Measurements from ENCODE around the gene NNMT.

DNA sequence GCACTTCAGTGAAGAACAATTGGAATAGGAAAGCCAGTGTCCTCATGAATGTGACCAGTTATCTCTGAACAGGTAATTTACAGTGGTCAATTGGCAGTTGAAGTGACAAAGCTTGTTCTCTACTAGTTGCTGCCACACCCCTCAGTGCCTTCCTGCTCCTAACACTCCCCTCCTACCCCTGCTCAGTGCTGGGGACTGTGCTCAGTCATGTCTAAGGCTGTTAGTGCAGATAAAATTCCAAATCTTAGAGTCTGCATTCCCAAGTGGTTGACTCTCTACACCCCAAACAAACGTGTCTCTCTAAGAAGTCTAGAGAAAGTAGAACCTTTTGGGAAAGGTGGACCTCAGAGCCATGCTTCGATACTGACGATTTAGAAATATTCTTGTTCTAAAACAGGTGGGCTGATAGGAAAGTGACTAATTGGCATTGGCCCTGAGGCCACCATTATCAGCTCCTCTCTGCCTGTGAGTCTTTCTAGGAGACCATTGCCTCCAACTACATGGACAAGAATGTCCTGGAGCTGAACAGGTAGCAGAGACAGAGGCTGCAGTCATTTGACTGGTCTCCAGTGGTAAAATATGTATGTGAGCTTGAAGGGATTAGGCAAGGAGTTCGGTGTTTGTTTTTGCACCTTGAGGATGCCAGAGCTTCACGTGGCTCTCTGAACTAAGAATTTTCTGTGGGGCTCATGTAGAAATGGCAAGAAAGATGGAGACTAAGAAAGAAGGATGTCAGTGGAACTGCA lies 22.1 kb upstream of the NNMT start:
- TF ChIP-seq, protein P1, sequence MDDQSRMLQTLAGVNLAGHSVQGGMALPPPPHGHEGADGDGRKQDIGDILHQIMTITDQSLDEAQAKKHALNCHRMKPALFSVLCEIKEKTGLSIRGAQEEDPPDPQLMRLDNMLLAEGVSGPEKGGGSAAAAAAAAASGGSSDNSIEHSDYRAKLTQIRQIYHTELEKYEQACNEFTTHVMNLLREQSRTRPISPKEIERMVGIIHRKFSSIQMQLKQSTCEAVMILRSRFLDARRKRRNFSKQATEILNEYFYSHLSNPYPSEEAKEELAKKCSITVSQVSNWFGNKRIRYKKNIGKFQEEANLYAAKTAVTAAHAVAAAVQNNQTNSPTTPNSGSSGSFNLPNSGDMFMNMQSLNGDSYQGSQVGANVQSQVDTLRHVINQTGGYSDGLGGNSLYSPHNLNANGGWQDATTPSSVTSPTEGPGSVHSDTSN (IDR thresholded peaks at IDR 0.05): no peak
- TF ChIP-seq YY1 (IDR thresholded peaks at IDR 0.05; ENCODE audit: low read depth) (no peak), TCF12 (IDR thresholded peaks at IDR 0.05) (no peak)
- TF ChIP-seq, protein P2, sequence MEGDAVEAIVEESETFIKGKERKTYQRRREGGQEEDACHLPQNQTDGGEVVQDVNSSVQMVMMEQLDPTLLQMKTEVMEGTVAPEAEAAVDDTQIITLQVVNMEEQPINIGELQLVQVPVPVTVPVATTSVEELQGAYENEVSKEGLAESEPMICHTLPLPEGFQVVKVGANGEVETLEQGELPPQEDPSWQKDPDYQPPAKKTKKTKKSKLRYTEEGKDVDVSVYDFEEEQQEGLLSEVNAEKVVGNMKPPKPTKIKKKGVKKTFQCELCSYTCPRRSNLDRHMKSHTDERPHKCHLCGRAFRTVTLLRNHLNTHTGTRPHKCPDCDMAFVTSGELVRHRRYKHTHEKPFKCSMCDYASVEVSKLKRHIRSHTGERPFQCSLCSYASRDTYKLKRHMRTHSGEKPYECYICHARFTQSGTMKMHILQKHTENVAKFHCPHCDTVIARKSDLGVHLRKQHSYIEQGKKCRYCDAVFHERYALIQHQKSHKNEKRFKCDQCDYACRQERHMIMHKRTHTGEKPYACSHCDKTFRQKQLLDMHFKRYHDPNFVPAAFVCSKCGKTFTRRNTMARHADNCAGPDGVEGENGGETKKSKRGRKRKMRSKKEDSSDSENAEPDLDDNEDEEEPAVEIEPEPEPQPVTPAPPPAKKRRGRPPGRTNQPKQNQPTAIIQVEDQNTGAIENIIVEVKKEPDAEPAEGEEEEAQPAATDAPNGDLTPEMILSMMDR (IDR thresholded peaks at IDR 0.05): no peak
